ENCODE data around the gene TMEM63B.
"Not testable (repeated sequence)": the region's sequence is repeated elsewhere in the genome, so short reads cannot be mapped to it uniquely, and the experiment has no call there.

Gene TMEM63B

GRCh38 chr6:44185356-44185755 lies 58.0 kb downstream of the TMEM63B start:
- in situ Hi-C loops (cut with HindIII; ENCODE audit: low sequenced_read_pairs), result loop anchor here (10.0 kb wide), 1 partner anchor 49 kb away; no protein-coding TSS in a partner anchor

- in situ Hi-C loops (cut with HindIII; ENCODE audit: low sequenced_read_pairs), result loop anchor here (10.0 kb wide), 1 partner anchor 49 kb away; no protein-coding TSS in a partner anchor
Measured at GRCh38 chr6:44185953-44186634, 58.7 kb downstream of the TMEM63B start.

GRCh38 chr6:44186635-44187025 lies 59.3 kb downstream of the TMEM63B start:
- in situ Hi-C loops (cut with HindIII; ENCODE audit: low sequenced_read_pairs), result loop anchor here (10.0 kb wide), 1 partner anchor 48 kb away; no protein-coding TSS in a partner anchor

GRCh38 chr6:44188819-44189218 lies 61.5 kb downstream of the TMEM63B start:
- in situ Hi-C loops (cut with HindIII; ENCODE audit: low sequenced_read_pairs), result loop anchor here (10.0 kb wide), 1 partner anchor 46 kb away; no protein-coding TSS in a partner anchor

GRCh38 chr6:44189257-44189656 lies 61.9 kb downstream of the TMEM63B start:
- in situ Hi-C loops (cut with HindIII; ENCODE audit: low sequenced_read_pairs), result loop anchor here (10.0 kb wide), 1 partner anchor 46 kb away; no protein-coding TSS in a partner anchor

GRCh38 chr6:44190715-44191114 lies 63.4 kb downstream of the TMEM63B start:
- in situ Hi-C loops (cut with HindIII; ENCODE audit: low sequenced_read_pairs), result no loop called here

GRCh38 chr6:44192428-44193041 lies 65.2 kb downstream of the TMEM63B start:
- in situ Hi-C loops (cut with HindIII; ENCODE audit: low sequenced_read_pairs), result no loop called here

- in situ Hi-C loops (cut with HindIII; ENCODE audit: low sequenced_read_pairs), result no loop called here
Measured at GRCh38 chr6:44193307-44193910, 66.1 kb downstream of the TMEM63B start.

- in situ Hi-C loops (cut with HindIII; ENCODE audit: low sequenced_read_pairs), result no loop called here
Measured at GRCh38 chr6:44194326-44194725, 67.0 kb downstream of the TMEM63B start.

- in situ Hi-C loops (cut with HindIII; ENCODE audit: low sequenced_read_pairs), result not testable (repeated sequence)
Measured at GRCh38 chr6:44196351-44196750, 69.0 kb downstream of the TMEM63B start.

- in situ Hi-C loops (cut with HindIII; ENCODE audit: low sequenced_read_pairs), result no loop called here
Measured at GRCh38 chr6:44198684-44199083, 71.3 kb downstream of the TMEM63B start.

- in situ Hi-C loops (cut with HindIII; ENCODE audit: low sequenced_read_pairs), result no loop called here
Measured at GRCh38 chr6:44199883-44200282, 72.5 kb downstream of the TMEM63B start.

- in situ Hi-C loops (cut with HindIII; ENCODE audit: low sequenced_read_pairs), result no loop called here
Measured at GRCh38 chr6:44201200-44201599, 73.8 kb downstream of the TMEM63B start.

- in situ Hi-C loops (cut with HindIII; ENCODE audit: low sequenced_read_pairs), result no loop called here
Measured at GRCh38 chr6:44201638-44202303, 74.4 kb downstream of the TMEM63B start.

GRCh38 chr6:44202332-44202971 lies 75.1 kb downstream of the TMEM63B start:
- in situ Hi-C loops (cut with HindIII; ENCODE audit: low sequenced_read_pairs), result no loop called here

- in situ Hi-C loops (cut with HindIII; ENCODE audit: low sequenced_read_pairs), result no loop called here
Measured at GRCh38 chr6:44202972-44203750, 75.8 kb downstream of the TMEM63B start.

GRCh38 chr6:44203955-44204354 lies 76.6 kb downstream of the TMEM63B start:
- in situ Hi-C loops (cut with HindIII; ENCODE audit: low sequenced_read_pairs), result no loop called here
